Ascending aorta (tissue), 2 donors: ENCODE results near the gene DUOX2. TPM values are rescaled to one million over a fixed set of nuclear protein-coding genes. Genes with fewer than 3 reads are reported as not detected.

Experiments used
- DNase-seq, 2 donors: peaks; one replicate each; pipeline ENCODE4 v3.0.0-alpha.2; 2019; ENCODE audit warnings: low spot score in 2 of 2
- H3K27ac ChIP-seq, 2 donors: fragments of 200-600 bp; sonication (generic); one replicate each; pipeline ENCODE4 v1.5.1; 2016 to 2017; ENCODE audit warnings: mild to moderate bottlenecking in 1 of 2
- H3K27me3 ChIP-seq: fragments of 200-600 bp; sonication (generic); one replicate; pipeline ENCODE4 v1.5.1; 2017
- H3K36me3 ChIP-seq, 2 donors: fragments of 200-600 bp; sonication (generic); one replicate each; pipeline ENCODE4 v1.5.1; 2016
- H3K4me1 ChIP-seq, 2 donors: fragments of 200-600 bp; sonication (generic); one replicate each; pipeline ENCODE4 v1.5.1; 2016 to 2017; ENCODE audit warnings: mild to moderate bottlenecking in 1 of 2
- H3K4me3 ChIP-seq, 2 donors: fragments of 200-600 bp; sonication (generic); one replicate each; pipeline ENCODE4 v1.5.1; 2016 to 2017; ENCODE audit warnings: mild to moderate bottlenecking in 1 of 2
- H3K9me3 ChIP-seq, 2 donors: fragments of 200-600 bp; sonication (generic); one replicate each; pipeline ENCODE4 v1.5.1; 2016
- intact Hi-C: fragments of 100-400 bp; cut with DNase I; formaldehyde crosslinking; loops from one replicate; pipeline ENCODE4 v1.15.1; 2023
- total RNA-seq: library from RNA; depleted of rRNA; stranded (reverse); fragments of >200 nt; gene quantifications from one replicate; pipeline ENCODE4 v1.1.0, GENCODE V29; 2016
- TF ChIP-seq, protein P1 (sequence below), 3 experiments: fragments of 200-600 bp in 2 of 3; fragments of 450-650 bp in 1 of 3; sonication (generic) in 2 of 3; IDR thresholded peaks; one replicate each; pipeline ENCODE4 v1.5.1; 2016 to 2019; ENCODE audit warnings: antibody characterized with exemption in 3 of 3, mild to moderate bottlenecking in 1 of 3, moderate library complexity in 1 of 3

Gene DUOX2
- total RNA-seq, 1 donor from 2014 or later: 2.3 TPM

DNA sequence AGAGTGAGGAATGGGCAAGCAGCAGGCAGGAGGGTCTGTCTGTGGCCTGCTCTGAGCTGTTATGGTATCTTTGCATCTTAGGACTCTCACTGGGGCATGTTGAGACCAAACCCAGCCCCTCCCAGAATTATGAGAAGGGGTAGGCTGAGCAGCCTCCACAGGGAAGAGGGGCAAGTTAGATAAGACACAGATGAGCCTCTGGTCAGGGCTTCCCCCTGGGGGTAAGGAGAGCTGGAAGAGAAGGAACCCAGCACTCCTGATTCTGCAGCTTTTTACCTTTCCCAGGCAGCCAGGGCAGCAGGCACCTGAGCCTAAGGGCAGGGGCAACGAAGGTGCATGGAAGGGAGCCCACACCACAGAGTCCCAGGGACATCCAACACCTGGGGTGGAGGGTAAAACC is 35.1 kb upstream of the DUOX2 start:
- no peak overlapping the region for H3K27ac ChIP-seq
- DNase-seq: no peak
- no peak overlapping the region for H3K4me3 ChIP-seq
- H3K9me3 ChIP-seq: no peaks in the 10 kb centered on the region
- H3K27me3 ChIP-seq: no peaks in the 10 kb centered on the region
- no peaks in the 10 kb centered on the region for H3K36me3 ChIP-seq
- H3K4me1 ChIP-seq: no peaks in the 10 kb centered on the region
- intact Hi-C loops: no loop called here
- TF ChIP-seq, protein P1, sequence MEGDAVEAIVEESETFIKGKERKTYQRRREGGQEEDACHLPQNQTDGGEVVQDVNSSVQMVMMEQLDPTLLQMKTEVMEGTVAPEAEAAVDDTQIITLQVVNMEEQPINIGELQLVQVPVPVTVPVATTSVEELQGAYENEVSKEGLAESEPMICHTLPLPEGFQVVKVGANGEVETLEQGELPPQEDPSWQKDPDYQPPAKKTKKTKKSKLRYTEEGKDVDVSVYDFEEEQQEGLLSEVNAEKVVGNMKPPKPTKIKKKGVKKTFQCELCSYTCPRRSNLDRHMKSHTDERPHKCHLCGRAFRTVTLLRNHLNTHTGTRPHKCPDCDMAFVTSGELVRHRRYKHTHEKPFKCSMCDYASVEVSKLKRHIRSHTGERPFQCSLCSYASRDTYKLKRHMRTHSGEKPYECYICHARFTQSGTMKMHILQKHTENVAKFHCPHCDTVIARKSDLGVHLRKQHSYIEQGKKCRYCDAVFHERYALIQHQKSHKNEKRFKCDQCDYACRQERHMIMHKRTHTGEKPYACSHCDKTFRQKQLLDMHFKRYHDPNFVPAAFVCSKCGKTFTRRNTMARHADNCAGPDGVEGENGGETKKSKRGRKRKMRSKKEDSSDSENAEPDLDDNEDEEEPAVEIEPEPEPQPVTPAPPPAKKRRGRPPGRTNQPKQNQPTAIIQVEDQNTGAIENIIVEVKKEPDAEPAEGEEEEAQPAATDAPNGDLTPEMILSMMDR (IDR thresholded peaks at IDR 0.05): no peak

- H3K27ac ChIP-seq: no peak overlapping the region
- TF ChIP-seq, protein P1 (IDR thresholded peaks at IDR 0.05): no peak
- H3K27me3 ChIP-seq: no peaks in the 10 kb centered on the region
- H3K4me3 ChIP-seq: no peak overlapping the region
- no peaks in the 10 kb centered on the region for H3K36me3 ChIP-seq
- H3K9me3 ChIP-seq: no peaks in the 10 kb centered on the region
- intact Hi-C loops: no loop called here
- DNase-seq: no peak
- H3K4me1 ChIP-seq: no peaks in the 10 kb centered on the region
Observed at GRCh38 chr15:45148076-45149059, 34.4 kb upstream of the DUOX2 start.

DNA sequence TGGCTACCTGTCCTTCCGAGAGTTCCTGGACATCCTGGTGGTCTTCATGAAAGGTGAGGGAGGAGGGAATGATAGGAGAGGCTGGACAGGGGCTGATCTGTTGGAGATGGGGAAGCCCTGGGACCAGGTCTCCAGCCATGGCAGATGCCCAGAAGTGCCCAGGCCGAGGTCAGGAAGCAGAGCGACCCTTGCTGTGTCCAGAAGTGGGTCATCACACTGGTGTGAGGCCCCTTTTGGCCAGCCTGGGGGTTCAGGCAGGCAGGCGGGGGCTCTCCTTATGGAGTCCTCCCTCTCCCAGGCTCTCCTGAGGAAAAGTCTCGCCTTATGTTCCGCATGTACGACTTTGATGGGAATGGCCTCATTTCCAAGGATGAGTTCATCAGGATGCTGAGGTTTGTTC is 33.6 kb upstream of the DUOX2 start:
- Histone ChIP-seq H3K4me1 (no peaks in the 10 kb centered on the region), H3K27me3 (no peaks in the 10 kb centered on the region), H3K27ac (no peak overlapping the region), H3K9me3 (no peaks in the 10 kb centered on the region), H3K36me3 (no peaks in the 10 kb centered on the region), H3K4me3 (no peak overlapping the region)
- DNase-seq: no peak
- TF ChIP-seq, protein P1 (IDR thresholded peaks at IDR 0.05): no peak
- intact Hi-C loops: no loop called here

DNA sequence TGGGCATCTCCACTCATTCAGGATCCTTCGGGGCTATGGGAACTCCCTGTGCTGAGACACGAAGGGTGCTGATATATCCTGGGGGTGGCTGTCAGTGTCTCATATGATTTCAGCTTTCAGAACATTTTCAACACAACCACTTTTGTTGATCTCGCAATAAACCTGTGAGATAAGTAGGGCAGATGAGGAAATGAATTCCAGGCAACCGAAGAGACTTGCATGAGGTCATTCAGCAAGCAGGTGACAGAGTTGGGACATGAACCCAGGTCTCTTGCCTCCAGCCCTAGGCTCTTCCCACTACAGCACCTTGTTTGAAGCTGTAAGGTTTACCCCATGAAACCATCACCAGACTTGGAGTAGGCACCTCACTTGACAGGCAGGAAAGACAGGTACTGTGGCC is 32.4 kb upstream of the DUOX2 start:
- DNase-seq: no peak
- Histone ChIP-seq H3K27ac (no peak overlapping the region), H3K9me3 (no peaks in the 10 kb centered on the region), H3K4me3 (no peak overlapping the region), H3K27me3 (no peaks in the 10 kb centered on the region), H3K4me1 (no peaks in the 10 kb centered on the region), H3K36me3 (no peaks in the 10 kb centered on the region)
- intact Hi-C loops: no loop called here
- TF ChIP-seq, protein P1 (IDR thresholded peaks at IDR 0.05): no peak

DNA sequence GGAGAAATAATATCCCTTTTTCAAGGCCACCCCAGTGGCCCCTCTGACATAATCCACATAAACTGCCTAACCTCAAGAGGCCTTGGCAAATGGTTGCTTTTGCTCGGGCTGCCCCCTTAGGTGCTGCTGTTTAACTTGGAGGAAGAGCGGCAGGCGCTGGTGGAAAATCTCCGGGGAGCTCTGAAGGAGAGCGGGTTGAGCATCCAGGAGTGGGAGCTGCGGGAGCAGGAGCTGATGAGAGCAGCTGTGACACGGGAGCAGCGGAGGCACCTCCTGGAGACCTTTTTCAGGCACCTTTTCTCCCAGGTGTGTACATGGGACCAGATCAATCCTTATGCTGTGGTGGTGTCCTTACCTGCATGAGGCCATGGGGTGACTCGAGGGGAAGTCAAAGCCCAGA is 30.8 kb upstream of the DUOX2 start:
- no peaks in the 10 kb centered on the region for H3K27me3 ChIP-seq
- DNase-seq: no peak

More for the DNA sequence above, 30.8 kb upstream of the DUOX2 start:
- Histone ChIP-seq H3K4me3 (no peak overlapping the region), H3K36me3 (no peaks in the 10 kb centered on the region), H3K9me3 (no peaks in the 10 kb centered on the region), H3K27ac (no peak overlapping the region), H3K4me1 (no peaks in the 10 kb centered on the region)
- intact Hi-C loops: no loop called here
- TF ChIP-seq, protein P1 (IDR thresholded peaks at IDR 0.05): no peak
